ENCODE measurements around the gene DBNDD1.

DBNDD1 gene

DNA sequence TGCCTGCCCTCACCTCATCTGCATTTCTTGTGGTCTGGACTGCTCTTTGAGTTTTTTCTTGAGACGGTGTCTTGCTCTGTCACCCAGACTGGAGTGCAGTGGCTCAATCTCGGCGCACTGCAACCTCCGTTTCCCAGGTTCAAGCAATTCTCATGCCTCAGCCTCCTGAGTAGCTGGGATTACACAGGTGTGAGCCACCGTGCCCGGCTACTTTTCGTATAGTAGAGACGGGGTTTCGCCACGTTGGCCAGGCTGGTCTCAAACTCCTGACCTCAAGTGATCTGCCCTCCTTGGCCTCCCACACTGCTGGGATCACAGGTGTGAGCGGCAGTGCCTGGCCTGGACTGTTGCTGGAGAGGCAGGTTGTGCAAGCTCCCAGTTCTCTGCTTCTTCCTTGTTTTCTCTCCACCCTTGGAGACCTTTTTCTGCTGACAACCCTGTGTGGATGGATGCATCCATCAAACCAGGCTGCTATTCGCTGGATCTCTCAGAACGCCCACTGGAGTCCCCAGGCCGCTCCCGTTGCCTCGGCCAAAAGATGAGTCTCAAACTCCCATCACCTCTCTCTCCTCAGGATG is 22.7 kb upstream of the DBNDD1 start:
- Histone ChIP-seq H3K4me3 (no peak overlapping the region), H3K9me3 (no peaks in the 10 kb centered on the region), H3K27ac (no peak overlapping the region), H3K4me1 (peaks cover 0 to 9% (median 7%) of the 10 kb centered on the region in 4 donors), H3K36me3 (peaks cover 7 to 69% (median 45%) of the 10 kb centered on the region in 3 donors), H3K27me3 (peaks cover 0 to 16% of the 10 kb centered on the region in 2 donors)
- intact Hi-C loops (cut with DNase I; ENCODE audit: low total_unique reads): no loop called here
- TF ChIP-seq, protein P1, sequence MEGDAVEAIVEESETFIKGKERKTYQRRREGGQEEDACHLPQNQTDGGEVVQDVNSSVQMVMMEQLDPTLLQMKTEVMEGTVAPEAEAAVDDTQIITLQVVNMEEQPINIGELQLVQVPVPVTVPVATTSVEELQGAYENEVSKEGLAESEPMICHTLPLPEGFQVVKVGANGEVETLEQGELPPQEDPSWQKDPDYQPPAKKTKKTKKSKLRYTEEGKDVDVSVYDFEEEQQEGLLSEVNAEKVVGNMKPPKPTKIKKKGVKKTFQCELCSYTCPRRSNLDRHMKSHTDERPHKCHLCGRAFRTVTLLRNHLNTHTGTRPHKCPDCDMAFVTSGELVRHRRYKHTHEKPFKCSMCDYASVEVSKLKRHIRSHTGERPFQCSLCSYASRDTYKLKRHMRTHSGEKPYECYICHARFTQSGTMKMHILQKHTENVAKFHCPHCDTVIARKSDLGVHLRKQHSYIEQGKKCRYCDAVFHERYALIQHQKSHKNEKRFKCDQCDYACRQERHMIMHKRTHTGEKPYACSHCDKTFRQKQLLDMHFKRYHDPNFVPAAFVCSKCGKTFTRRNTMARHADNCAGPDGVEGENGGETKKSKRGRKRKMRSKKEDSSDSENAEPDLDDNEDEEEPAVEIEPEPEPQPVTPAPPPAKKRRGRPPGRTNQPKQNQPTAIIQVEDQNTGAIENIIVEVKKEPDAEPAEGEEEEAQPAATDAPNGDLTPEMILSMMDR (IDR thresholded peaks at IDR 0.05): no peak
- no peak for DNase-seq

DNA sequence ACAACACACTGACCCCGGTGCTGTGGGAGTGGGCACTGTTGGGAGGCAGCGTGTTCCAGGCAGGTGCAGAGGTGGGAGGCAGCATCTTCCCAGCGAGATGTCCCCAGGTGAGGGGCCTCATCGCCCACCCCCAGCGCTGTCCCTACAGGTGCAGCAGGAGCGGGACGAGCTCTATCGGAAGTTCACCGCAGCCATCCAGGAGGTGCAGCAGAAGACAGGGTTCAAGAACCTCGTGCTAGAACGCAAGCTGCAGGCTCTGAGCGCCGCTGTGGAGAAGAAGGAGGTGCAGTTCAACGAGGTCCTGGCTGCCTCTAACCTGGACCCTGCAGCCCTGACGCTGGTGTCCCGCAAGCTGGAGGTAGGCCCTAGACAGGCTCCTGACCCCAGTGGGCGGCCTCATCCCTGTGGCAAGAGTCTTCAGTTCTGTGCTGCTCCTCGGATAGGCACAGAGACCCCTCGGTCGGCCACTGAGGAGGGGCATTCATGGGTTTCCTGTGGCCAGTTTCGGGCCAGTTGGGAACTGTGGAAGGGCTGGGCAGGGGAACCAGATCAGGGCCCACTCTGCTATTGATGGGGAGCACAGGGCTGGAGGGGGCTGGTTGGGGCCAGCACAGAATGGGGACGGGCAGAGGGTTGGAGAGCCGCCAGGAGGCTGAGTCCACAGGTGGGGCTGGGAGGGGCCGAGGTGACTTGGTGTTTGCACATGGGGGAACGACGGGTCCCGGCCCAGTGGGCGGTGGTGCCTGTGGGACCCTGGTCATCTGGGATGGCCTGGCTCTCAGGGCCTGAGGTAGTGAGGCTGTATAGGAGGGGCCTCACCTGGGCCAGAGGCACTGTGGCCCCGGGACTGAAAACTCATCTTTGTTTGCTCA is 21.1 kb upstream of the DBNDD1 start:
- no peak for DNase-seq
- TF ChIP-seq, protein P1 (IDR thresholded peaks at IDR 0.05): no peak
- intact Hi-C loops (cut with DNase I; ENCODE audit: low total_unique reads): no loop called here
- Histone ChIP-seq H3K4me1 (no peaks in the 10 kb centered on the region), H3K4me3 (no peak overlapping the region), H3K27me3 (peaks cover 0 to 1% of the 10 kb centered on the region in 2 donors), H3K27ac (no peak overlapping the region), H3K9me3 (no peaks in the 10 kb centered on the region), H3K36me3 (peaks cover 7 to 84% (median 58%) of the 10 kb centered on the region in 3 donors)

DNA sequence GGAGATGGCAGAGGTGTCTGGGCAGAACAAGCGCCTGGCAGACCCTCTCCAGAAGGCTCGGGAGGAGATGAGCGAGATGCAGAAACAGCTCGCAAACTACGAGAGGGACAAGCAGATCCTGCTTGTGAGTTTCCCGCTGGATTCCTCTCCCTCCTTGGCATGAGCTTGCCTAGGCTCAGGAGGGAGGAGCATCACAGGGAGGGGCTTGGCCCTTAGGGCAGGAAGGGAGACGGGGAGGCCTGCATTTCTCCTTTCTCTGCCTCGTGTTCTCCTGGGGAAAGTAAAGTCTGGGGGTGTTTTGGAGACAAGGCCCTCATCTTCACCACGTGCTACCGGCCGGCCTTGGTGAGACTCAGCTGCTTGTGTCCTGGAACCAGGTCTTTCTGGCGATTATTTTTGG is 18.0 kb upstream of the DBNDD1 start:
- Histone ChIP-seq H3K4me3 (no peak overlapping the region), H3K27ac (no peak overlapping the region), H3K27me3 (no peaks in the 10 kb centered on the region), H3K36me3 (peaks cover 7 to 98% (median 44%) of the 10 kb centered on the region in 3 donors), H3K4me1 (no peaks in the 10 kb centered on the region), H3K9me3 (no peaks in the 10 kb centered on the region)
- intact Hi-C loops (cut with DNase I; ENCODE audit: low total_unique reads): no loop called here
- DNase-seq: no peak
- TF ChIP-seq, protein P1 (IDR thresholded peaks at IDR 0.05): no peak

- Histone ChIP-seq H3K4me1 (no peaks in the 10 kb centered on the region), H3K27ac (no peak overlapping the region), H3K9me3 (no peaks in the 10 kb centered on the region), H3K36me3 (peaks cover 7 to 97% (median 43%) of the 10 kb centered on the region in 3 donors), H3K27me3 (no peaks in the 10 kb centered on the region), H3K4me3 (no peak overlapping the region)
- DNase-seq: no peak
- TF ChIP-seq, protein P1 (IDR thresholded peaks at IDR 0.05): no peak
- intact Hi-C loops (cut with DNase I; ENCODE audit: low total_unique reads): no loop called here
These were observed 16.6 kb upstream of the DBNDD1 start for GRCh38 chr16:90035902-90036301.

- intact Hi-C loops (cut with DNase I; ENCODE audit: low total_unique reads): no loop called here
- Histone ChIP-seq H3K36me3 (peaks cover 7 to 85% (median 29%) of the 10 kb centered on the region in 3 donors), H3K9me3 (no peaks in the 10 kb centered on the region)
These were observed 15.2 kb upstream of the DBNDD1 start for GRCh38 chr16:90034504-90034903.

More at GRCh38 chr16:90034504-90034903, 15.2 kb upstream of the DBNDD1 start:
- Histone ChIP-seq H3K27me3 (no peaks in the 10 kb centered on the region), H3K27ac (no peak overlapping the region), H3K4me1 (no peaks in the 10 kb centered on the region), H3K4me3 (no peak overlapping the region)
- DNase-seq: no peak
- TF ChIP-seq, protein P1 (IDR thresholded peaks at IDR 0.05): no peak

Measured in tibial artery (tissue), 4 donors.